ENCODE measurements around the gene MYLK4.

Gene MYLK4

GRCh38 chr6:2755456-2755855 is 4.7 kb upstream of the MYLK4 start:
- no peak overlapping the region for H3K4me3 ChIP-seq (ENCODE audit: low read depth, low read length)
- no peak for TF ChIP-seq CTCF (IDR thresholded peaks at IDR 0.05; ENCODE audit: low read depth, low read length)

GRCh38 chr6:2754911-2755310 is 4.2 kb upstream of the MYLK4 start:
- no peak overlapping the region for H3K4me3 ChIP-seq (ENCODE audit: low read depth, low read length)
- no peak for TF ChIP-seq CTCF (IDR thresholded peaks at IDR 0.05; ENCODE audit: low read depth, low read length)

- no peak overlapping the region for H3K4me3 ChIP-seq (ENCODE audit: low read depth, low read length)
- TF ChIP-seq CTCF (IDR thresholded peaks at IDR 0.05; ENCODE audit: low read depth, low read length) = no peak
Observed at GRCh38 chr6:2754393-2754792, 3.7 kb upstream of the MYLK4 start.

- H3K4me3 ChIP-seq (ENCODE audit: low read depth, low read length) = no peak overlapping the region
- TF ChIP-seq CTCF (IDR thresholded peaks at IDR 0.05; ENCODE audit: low read depth, low read length) = no peak
Observed at GRCh38 chr6:2753743-2754142, 3.0 kb upstream of the MYLK4 start.

GRCh38 chr6:2753110-2753489 is 2.4 kb upstream of the MYLK4 start:
- H3K4me3 ChIP-seq (ENCODE audit: low read depth, low read length) = no peak overlapping the region
- no peak for TF ChIP-seq CTCF (IDR thresholded peaks at IDR 0.05; ENCODE audit: low read depth, low read length)

- H3K4me3 ChIP-seq (ENCODE audit: low read depth, low read length) = no peak overlapping the region
- TF ChIP-seq CTCF (IDR thresholded peaks at IDR 0.05; ENCODE audit: low read depth, low read length) = no peak
Observed at GRCh38 chr6:2752477-2753109, 1.9 kb upstream of the MYLK4 start.

GRCh38 chr6:2751871-2752270 is 1.1 kb upstream of the MYLK4 start:
- no peak for TF ChIP-seq CTCF (IDR thresholded peaks at IDR 0.05; ENCODE audit: low read depth, low read length)
- H3K4me3 ChIP-seq (ENCODE audit: low read depth, low read length) = no peak overlapping the region

Measured in WI38 (cell line).